Heart left ventricle (tissue), 13 donors: Measurements from ENCODE around the gene ING1.

Experiments used
- POLR2A ChIP-seq, 2 donors: fragments of 450-650 bp; IDR thresholded peaks; one replicate each; pipeline ENCODE4 v1.6.1; 2017; ENCODE audit warnings: antibody characterized with exemption in 2 of 2, mild to moderate bottlenecking in 2 of 2, moderate library complexity in 2 of 2
- TF ChIP-seq, protein P1 (sequence below), 12 donors: fragments of 200-600 bp; sonication (generic) in 4 of 12; IDR thresholded peaks; one replicate each; pipeline versions ENCODE4 v1.5.0 to v1.8.0; 2018 to 2022; ENCODE audit warnings: antibody characterized with exemption in 12 of 12, mild to moderate bottlenecking in 5 of 12
- donor health status: ischemic (EF 13 %, LVEDD 7.1; RV severe dilation, severe dysfunction).
- donor health status: DM: no; HTN: yes; CAD: no.
- donor health status: DM: no; HTN: no; CAD: no.
- donor health status: ischemic (EF 25% LVEDD 6.9; RV normal size, moderate dysfunction).
- donor health status: ischemic (EF 25% LVEDD 5.7; RV mildly dilated, moderate dysfunction).
- donor health status: ischemic (EF 35%, LVEDD 5.7; RV mildly dilated, moderate dysfunction).
- donor health status: nonischemic (EF 11% LVEDD 7.7; RV severe dilation, severe dysfunction).
- donor health status: DM: yes; HTN: yes; CAD: no.
- donor health status: PGD.
- donor health status: ischemic (EF 29% LVEDD 5.4; RV normal size, mild dysfunction).
- donor health status: nonischemic (EF 23%, LVEDD 6.1; RV moderate dilation, normal function).

DNA sequence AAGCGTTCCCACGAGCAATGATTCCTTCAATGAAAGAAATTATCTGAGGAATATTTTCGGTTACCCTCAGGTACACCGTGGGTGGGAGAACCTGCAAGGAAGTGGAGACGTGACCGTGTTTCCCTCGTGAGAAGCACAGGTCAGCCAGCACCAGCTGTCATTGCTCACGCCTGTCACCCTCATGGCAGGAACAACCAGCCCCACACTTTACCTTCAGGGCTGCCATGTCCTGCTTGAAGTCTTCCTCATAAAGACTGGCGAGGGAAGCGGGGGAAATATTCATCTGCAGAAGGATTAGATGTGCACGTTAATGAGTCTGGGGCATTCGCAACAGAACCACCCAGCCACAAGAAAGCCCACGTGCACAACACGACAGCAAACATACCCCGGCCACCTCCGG, 25.8 kb upstream of the ING1 start:
- no peak for TF ChIP-seq POLR2A (IDR thresholded peaks at IDR 0.05)
- TF ChIP-seq, protein P1, sequence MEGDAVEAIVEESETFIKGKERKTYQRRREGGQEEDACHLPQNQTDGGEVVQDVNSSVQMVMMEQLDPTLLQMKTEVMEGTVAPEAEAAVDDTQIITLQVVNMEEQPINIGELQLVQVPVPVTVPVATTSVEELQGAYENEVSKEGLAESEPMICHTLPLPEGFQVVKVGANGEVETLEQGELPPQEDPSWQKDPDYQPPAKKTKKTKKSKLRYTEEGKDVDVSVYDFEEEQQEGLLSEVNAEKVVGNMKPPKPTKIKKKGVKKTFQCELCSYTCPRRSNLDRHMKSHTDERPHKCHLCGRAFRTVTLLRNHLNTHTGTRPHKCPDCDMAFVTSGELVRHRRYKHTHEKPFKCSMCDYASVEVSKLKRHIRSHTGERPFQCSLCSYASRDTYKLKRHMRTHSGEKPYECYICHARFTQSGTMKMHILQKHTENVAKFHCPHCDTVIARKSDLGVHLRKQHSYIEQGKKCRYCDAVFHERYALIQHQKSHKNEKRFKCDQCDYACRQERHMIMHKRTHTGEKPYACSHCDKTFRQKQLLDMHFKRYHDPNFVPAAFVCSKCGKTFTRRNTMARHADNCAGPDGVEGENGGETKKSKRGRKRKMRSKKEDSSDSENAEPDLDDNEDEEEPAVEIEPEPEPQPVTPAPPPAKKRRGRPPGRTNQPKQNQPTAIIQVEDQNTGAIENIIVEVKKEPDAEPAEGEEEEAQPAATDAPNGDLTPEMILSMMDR (IDR thresholded peaks at IDR 0.05), result no peak
